B cell (primary cell): ENCODE results near the gene HSD17B14. TPM values are rescaled to one million over a fixed set of nuclear protein-coding genes. Genes with fewer than 3 reads are reported as not detected.

Experiments used
- ATAC-seq: fragments of 200-7000 bp; cut with Tn5 transposase; one replicate; pipeline ENCODE4 v1.10.0; 2021; ENCODE audit warnings: low read depth, mild to moderate bottlenecking, moderate number of reproducible peaks, moderate library complexity
- CTCF ChIA-PET: fragments of 350-600 bp; sonication (Branson Sonifier 250); formaldehyde crosslinking; loops from one replicate; lab custom pipeline; 2021; ENCODE audit warnings: antibody characterized with exemption, inconsistent platforms; lab: Charles Lee
- POLR2A ChIA-PET: fragments of 350-600 bp; sonication (Branson Sonifier 250); formaldehyde crosslinking; loops from one replicate; lab custom pipeline; 2021; ENCODE audit warnings: antibody characterized with exemption; lab: Charles Lee
- DNase-seq: peaks from one replicate; pipeline ENCODE4 v3.0.0; 2013
- H2AFZ ChIP-seq: 2 replicates; pipeline ENCODE4 v1.6.1; 2012; ENCODE audit warnings: mild to moderate bottlenecking, low read depth, low read length; ENCODE audit not compliant: insufficient read depth, poor library complexity, severe bottlenecking
- H3K27ac ChIP-seq, 2 donors: 1 replicate in 1 of 2; 2 replicates in 1 of 2; pipeline ENCODE4 v1.5.1; 2012 to 2013; ENCODE audit warnings: low read length in 2 of 2, mild to moderate bottlenecking in 2 of 2, moderate library complexity in 1 of 2
- H3K27me3 ChIP-seq, 4 experiments: fragments of 200-600 bp in 1 of 4; sonication (generic) in 1 of 4; replicated peaks in 1 of 4; 1 replicate in 2 of 4; 2 replicates in 2 of 4; pipeline versions ENCODE4 v1.6.1 to v1.7.0; 2013 to 2016; ENCODE audit warnings: low read length in 3 of 4, mild to moderate bottlenecking in 2 of 4, mixed read lengths in 1 of 4, moderate library complexity in 1 of 4; ENCODE audit not compliant: insufficient read depth in 4 of 4, control insufficient read depth in 3 of 4; ENCODE audit errors: control extremely low read depth in 1 of 4
- H3K36me3 ChIP-seq, 2 experiments: replicated peaks in 1 of 2; 1 replicate in 1 of 2; 2 replicates in 1 of 2; pipeline versions ENCODE4 v1.6.1 to v1.7.1; 2013; ENCODE audit warnings: low read length in 1 of 2; ENCODE audit not compliant: insufficient read depth in 2 of 2, control insufficient read depth in 1 of 2; ENCODE audit errors: control extremely low read depth in 1 of 2, extremely low read depth in 1 of 2
- H3K4me1 ChIP-seq, 2 donors: fragments of 200-600 bp in 1 of 2; sonication (generic) in 1 of 2; 1 replicate in 1 of 2; 2 replicates in 1 of 2; pipeline versions ENCODE4 v1.5.1 to v1.6.1; 2013 to 2017; ENCODE audit warnings: low read length in 2 of 2; ENCODE audit not compliant: control insufficient read depth in 2 of 2, insufficient read depth in 2 of 2
- H3K4me2 ChIP-seq: replicated peaks from 2 replicates; pipeline ENCODE3; 2012; ENCODE audit warnings: mild to moderate bottlenecking, low read depth, low read length; ENCODE audit not compliant: poor library complexity, severe bottlenecking
- H3K4me3 ChIP-seq, 5 experiments: fragments of 200-600 bp in 1 of 5; sonication (generic) in 1 of 5; 1 replicate in 3 of 5; 2 replicates in 2 of 5; pipeline versions ENCODE4 v1.5.1 to v1.7.0; 2011 to 2016; ENCODE audit warnings: low read length in 4 of 5, mild to moderate bottlenecking in 4 of 5, low read depth in 2 of 5, control low read depth in 1 of 5, moderate library complexity in 1 of 5; ENCODE audit not compliant: insufficient read depth in 1 of 5; ENCODE audit errors: control extremely low read depth in 1 of 5, extremely low read depth in 1 of 5
- H3K79me2 ChIP-seq: fragments of 200-600 bp; sonication (generic); one replicate; pipeline ENCODE4 v1.6.0; 2016; ENCODE audit warnings: low read length; ENCODE audit not compliant: control insufficient read depth, insufficient read depth
- H3K9ac ChIP-seq: fragments of 200-600 bp; sonication (generic); 2 replicates; pipeline ENCODE4 v1.6.1; 2017; ENCODE audit warnings: mild to moderate bottlenecking, low read length, moderate library complexity
- H3K9me3 ChIP-seq, 3 donors: one replicate each; pipeline versions ENCODE4 v1.6.1 to v1.7.1; 2013; ENCODE audit warnings: low read length in 2 of 3; ENCODE audit not compliant: control insufficient read depth in 2 of 3, insufficient read depth in 1 of 3; ENCODE audit errors: control extremely low read depth in 1 of 3
- H4K20me1 ChIP-seq: 2 replicates; pipeline ENCODE4 v1.6.0; 2012; ENCODE audit warnings: mild to moderate bottlenecking, low read length; ENCODE audit not compliant: insufficient read depth, control insufficient read depth, poor library complexity, severe bottlenecking
- H3K27ac Mint-ChIP-seq: one replicate; pipeline ENCODE4 v1.8.0; 2021; ENCODE audit warnings: mixed read lengths
- H3K27me3 Mint-ChIP-seq: one replicate; pipeline ENCODE4 v1.8.0; 2021; ENCODE audit warnings: mixed read lengths
- H3K4me1 Mint-ChIP-seq: one replicate; pipeline ENCODE4 v1.8.0; 2021; ENCODE audit warnings: mixed read lengths
- H3K4me3 Mint-ChIP-seq: one replicate; pipeline ENCODE4 v1.8.0; 2021; ENCODE audit warnings: mixed read lengths
- H3K9me3 Mint-ChIP-seq: one replicate; pipeline ENCODE4 v1.8.0; 2022; ENCODE audit warnings: mixed read lengths; ENCODE audit not compliant: insufficient read depth
- EZH2 ChIP-seq: IDR thresholded peaks from 2 replicates; pipeline ENCODE4 v1.6.1; 2012; ENCODE audit warnings: borderline replicate concordance, low read depth, mild to moderate bottlenecking, moderate library complexity, low read length; ENCODE audit not compliant: insufficient read depth, poor library complexity, severe bottlenecking
- WGBS: methylation state at CpG from one replicate; pipeline ENCODE4 v1.1.5; 2013; ENCODE audit warnings: missing lambda C conversion rate; ENCODE audit not compliant: insufficient coverage; 5-methylcytosine and 5-hydroxymethylcytosine counted together
- intact Hi-C: fragments of 100-400 bp; cut with micrococcal nuclease; formaldehyde crosslinking; loops from one replicate; pipeline ENCODE4 v1.10.0; 2022
- polyA minus RNA-seq: library from RNA; depleted of rRNA, polyadenylated mRNA; stranded (reverse); fragments of >200 nt; gene quantifications from 2 replicates; pipeline ENCODE4 v1.2.3, GENCODE V29; 2012
- polyA plus RNA-seq: library from polyadenylated mRNA; depleted of rRNA; stranded (reverse); fragments of >200 nt; gene quantifications from 2 replicates; pipeline ENCODE4 v1.2.3, GENCODE V29; 2012
- total RNA-seq, 2 donors: library from RNA; stranded (reverse); fragments of 120-200 nt in 1 of 2; gene quantifications; 1 replicate in 1 of 2; 2 replicates in 1 of 2; pipeline versions ENCODE4 v1.2.3 to v1.2.4, GENCODE V29; 2013 to 2022
- TF ChIP-seq, protein P1 (sequence below): fragments of 200-600 bp; IDR thresholded peaks from one replicate; pipeline ENCODE4 v1.8.0; 2022; ENCODE audit warnings: antibody characterized with exemption, mild to moderate bottlenecking

HSD17B14 gene
- 2.9 and 5.1 TPM in 2 replicates for total RNA-seq
- 1.2 TPM for total RNA-seq (2013)
- polyA plus RNA-seq = 1.8 and 2.5 TPM in 2 replicates
- polyA minus RNA-seq = 0.36 and 1.4 TPM in 2 replicates

DNA sequence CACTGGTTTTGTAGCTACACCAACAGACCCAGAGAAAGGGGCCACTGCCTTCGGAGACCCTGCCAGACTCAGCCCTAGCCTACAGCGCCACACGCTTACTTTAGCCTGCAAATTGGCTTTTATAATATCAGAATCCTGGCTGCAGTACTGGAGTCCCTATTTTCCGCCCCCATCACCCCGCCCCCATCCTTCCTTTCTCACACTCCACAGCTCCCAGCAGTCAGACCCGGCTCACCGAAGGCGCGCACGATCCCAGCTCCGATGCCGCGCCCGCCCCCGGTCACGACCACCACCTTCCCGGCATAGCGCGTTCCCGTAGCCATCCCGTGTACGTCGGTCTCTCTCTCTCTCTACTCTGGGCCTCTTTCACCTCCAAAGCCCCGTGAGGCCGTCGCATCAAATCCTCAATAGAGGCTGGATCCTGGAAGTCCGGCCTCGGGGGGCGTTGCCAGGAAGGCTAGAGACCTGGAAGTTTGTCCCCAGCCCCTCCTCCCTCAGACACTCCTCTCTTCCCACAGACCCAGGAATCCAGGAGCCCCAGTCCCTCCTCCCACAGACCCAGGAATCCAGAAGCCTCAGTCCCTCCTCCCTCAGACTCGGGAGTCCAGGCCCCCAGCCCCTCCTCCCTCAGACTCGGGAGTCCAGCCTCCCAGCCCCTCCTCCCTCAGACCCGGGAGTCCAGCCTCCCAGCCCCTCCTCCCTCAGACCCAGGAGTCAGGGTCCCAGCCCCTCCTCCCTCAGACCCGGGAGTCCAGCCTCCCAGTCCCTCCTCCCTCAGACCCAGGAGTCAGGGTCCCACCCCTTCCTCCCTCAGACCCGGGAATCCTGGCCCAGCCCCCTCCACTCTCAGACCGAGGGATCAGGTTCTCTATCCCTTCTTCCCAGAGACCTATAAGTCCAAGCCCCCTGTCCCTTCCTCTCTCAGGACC lies at the start of gene HSD17B14:
Gene HSD17B14 (minus strand): TSS at position 403 of the 929 bp plus-strand sequence. CDS start 80 bp downstream, at position 323.
- no peaks in the 10 kb centered on the region for H3K79me2 ChIP-seq
- ChIA-PET POLR2A (interaction anchor here (0.6 to 1.6 kb wide), 4 partner anchors 9 to 157 kb away, joined by 3 to 8 read pairs (median 4); partner anchors contain the start of genes GYS1 and RUVBL2), CTCF (interaction anchor here (0.5 to 12.9 kb wide), 21 partner anchors 8 to 781 kb away, joined by 3 to 553 read pairs (median 3); partner anchors contain the start of genes CA11, GYS1 and RUVBL2)
- ATAC-seq (no peak), DNase-seq (no peak)
- peak within 1 kb of the TSS; percentile 80 for H2AFZ ChIP-seq
- H3K4me1 ChIP-seq = peaks cover 16 to 25% of the 10 kb centered on the region in 2 donors
- Mint-ChIP-seq H3K4me1 (peaks cover 25% of the 10 kb centered on the region), H3K27ac (peak within 1 kb of the TSS; percentile 93), H3K4me3 (peak within 1 kb of the TSS; percentile 98), H3K27me3 (no peaks in the 10 kb centered on the region), H3K9me3 (no peaks in the 10 kb centered on the region)
- peak within 1 kb of the TSS; percentile 63 for H3K9ac ChIP-seq
- H3K4me2 ChIP-seq = peak within 1 kb of the TSS; percentile 90
- no peaks in the 10 kb centered on the region for H3K36me3 ChIP-seq
- H3K4me3 ChIP-seq = peak within 1 kb of the TSS in 4 of 5 experiments; percentile 26 to 59 (median 54)
- TF ChIP-seq EZH2 = no peak
- TF ChIP-seq, protein P1, sequence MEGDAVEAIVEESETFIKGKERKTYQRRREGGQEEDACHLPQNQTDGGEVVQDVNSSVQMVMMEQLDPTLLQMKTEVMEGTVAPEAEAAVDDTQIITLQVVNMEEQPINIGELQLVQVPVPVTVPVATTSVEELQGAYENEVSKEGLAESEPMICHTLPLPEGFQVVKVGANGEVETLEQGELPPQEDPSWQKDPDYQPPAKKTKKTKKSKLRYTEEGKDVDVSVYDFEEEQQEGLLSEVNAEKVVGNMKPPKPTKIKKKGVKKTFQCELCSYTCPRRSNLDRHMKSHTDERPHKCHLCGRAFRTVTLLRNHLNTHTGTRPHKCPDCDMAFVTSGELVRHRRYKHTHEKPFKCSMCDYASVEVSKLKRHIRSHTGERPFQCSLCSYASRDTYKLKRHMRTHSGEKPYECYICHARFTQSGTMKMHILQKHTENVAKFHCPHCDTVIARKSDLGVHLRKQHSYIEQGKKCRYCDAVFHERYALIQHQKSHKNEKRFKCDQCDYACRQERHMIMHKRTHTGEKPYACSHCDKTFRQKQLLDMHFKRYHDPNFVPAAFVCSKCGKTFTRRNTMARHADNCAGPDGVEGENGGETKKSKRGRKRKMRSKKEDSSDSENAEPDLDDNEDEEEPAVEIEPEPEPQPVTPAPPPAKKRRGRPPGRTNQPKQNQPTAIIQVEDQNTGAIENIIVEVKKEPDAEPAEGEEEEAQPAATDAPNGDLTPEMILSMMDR = no peak
- H4K20me1 ChIP-seq = no peaks in the 10 kb centered on the region
- peaks cover 0 to 13% (median 1%) of the 10 kb centered on the region in 4 experiments for H3K27me3 ChIP-seq
- peak within 1 kb of the TSS in 1 of 2 donors; percentile 56 for H3K27ac ChIP-seq
- H3K9me3 ChIP-seq = peaks cover 0 to 8% (median 0%) of the 10 kb centered on the region in 3 donors
- intact Hi-C loops = loop anchor here (1.0 kb wide), 1 partner anchor 157 kb away; the partner anchor contains the start of genes GYS1 and RUVBL2
- WGBS = under 1% methylated on average over 35 of the region's 35 CpGs
